ENCODE results near the gene RPS23.
"Not testable (repeated sequence)": the region's sequence is repeated elsewhere in the genome, so short reads cannot be mapped to it uniquely, and the experiment has no call there.

Gene RPS23

DNA sequence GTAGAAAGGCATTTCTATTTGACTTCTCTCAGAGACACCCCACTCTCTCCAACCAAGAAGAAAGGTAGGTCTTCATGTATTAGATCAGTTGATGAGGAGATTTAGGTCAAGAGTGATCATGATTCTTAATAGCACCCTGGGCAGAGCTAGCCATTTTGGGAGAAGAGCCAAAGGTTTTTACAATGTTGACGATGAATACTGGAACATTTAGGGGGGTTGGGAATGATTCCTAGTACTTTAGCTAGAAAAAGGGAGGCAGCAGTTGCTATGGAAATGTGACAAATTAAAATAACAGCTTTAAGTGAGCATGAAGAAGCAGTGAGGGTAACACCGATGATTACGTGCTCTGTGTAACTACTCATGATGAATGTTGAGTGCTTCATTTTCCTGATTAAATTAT is 9.5 kb upstream of the RPS23 start:
- no peak for DNase-seq

DNA sequence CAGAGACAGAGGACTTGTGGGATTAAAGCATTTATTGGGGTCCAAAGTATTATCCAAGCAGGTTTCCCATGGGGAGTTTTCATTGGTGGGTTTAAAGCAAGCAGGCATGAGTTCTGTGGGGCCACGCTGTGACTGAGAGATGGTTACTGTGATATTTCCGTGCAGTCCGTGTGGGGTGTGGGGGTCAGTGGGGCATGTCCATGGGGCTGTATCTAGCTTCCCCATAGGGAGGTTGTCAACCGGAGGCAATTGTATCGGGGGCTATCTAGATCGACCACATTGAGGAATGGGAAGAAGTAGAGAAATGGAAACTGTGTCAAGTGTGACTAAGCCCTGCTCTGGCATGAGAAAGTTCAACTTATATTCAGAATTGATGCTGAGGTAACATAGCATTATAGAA is 7.1 kb upstream of the RPS23 start:
- no peak for DNase-seq

DNA sequence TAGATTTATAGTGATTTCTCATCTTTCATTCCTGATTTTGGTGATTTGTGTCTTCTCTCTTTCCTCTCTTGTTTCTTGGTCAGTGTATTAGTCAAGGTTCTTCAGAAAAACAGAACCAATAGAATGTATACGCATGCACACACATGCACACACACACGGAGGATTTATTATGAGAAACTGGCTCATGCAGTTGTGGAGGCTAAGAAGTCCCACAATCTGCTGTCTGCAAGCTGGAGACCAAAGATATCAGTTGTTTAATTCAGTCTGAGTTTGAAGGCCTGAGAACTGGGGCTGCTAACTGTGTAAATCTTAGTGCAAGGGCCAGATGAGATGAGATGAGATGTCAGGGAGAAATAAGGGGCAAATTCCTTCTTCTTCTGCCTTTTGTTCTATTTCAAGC is 5.7 kb upstream of the RPS23 start:
- no peak for DNase-seq

DNA sequence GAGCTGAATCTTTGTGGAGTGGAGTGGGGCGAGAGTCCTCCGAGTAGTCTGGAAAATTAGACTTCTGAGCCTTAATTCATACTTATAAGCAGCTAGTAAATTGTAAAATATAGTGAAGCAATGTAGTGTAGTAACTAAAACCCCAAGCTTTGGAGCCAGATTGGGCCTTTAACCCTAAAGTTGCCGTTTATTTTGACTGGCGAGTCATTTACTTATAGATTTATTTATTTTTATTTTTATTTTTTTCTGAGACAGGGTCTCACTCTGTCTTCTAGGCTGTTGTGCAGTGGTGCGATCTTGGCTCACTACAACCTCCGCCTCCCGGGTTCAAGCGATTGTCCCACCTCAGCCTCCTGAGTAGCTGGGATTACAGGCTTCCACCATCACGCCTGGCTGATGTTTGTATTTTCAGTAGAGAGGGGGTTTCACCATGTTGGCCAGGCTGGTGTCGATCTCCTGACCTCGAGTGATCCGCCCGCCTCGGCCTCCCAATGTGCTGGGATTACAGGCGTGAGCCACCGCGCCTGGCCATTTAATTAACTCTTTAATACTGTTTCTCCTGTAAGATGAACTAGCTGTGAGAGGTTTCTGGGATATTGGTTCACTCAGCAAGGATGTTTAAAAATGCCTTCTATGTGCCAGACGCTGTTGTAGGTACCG is 687 bp upstream of the RPS23 start:
- no peak for DNase-seq

DNA sequence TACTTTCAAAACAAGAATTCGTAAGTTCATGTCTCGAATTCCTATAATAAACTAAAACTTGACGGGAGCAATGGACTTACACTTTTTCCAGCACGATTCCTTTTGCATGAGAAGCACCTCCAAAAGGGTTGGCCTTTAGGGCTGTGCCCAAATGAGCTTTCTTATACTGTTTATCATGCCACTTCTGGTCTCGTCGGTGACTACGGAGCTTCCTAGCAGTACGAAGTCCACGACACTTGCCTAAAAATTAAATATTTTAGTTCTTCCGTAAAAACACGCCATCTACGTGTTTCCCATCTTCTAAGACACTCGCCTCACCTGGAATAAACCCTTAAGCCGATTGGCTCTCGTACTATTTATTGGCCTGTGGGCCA is 554 bp downstream of the RPS23 start:
- no peak for DNase-seq

DNA sequence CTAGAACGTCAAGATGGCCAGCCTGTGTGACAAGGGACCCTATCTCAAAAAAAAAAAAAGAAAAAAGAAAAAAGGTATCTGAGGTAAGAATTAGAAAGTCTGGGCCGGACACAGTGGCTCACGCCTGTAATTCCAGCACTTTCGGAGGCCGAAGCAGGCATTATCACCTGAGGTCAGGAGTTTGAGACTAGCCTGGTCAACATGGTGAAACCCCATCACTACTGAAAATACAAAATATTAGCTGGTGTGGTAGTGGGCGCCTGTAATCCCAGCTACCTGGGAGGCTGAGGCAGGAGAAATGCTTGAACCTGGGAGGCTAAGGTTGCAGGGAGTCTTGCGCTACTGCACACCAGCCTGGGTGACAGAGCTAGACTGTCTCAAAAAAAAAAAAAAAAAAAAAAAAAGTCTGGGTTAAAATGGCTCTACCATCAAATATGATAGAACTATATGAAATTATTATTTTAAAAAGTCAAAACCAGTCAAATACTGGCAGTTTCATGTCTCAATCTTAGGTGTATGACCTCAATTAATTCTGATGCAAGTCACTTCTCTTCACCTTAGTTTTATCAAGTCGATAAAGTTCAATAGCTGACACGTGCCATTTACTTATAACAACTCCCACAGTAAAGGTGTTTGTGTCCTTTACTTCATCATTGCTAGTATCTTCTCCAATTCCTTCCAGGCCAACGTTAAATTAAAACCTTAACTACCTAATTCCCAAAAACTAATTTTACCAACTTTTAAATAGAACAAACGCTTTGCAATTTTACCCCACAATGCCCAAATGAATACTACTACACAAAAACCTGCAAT is 1.1 kb downstream of the RPS23 start:
- no peak for DNase-seq

DNA sequence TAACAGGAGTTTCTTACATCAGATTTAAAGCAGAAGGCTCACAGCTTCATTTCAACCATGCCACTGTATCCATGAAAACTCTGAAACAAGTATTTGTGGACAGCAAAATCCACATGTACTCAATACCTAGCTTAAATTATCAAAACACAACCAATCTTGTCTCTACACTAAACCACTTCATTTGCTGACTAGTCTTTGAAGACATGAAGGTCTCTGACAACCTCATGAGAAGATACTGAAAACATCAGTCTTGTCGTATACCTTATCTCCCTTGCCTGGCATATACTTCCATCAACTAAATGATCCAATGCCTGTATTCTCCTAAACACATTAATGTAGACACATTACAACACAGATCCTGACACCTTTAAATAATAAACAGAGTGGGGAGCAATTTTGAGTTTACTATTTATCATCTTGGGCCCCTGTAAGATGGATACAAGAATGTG is 2.9 kb downstream of the RPS23 start:
- no peak for DNase-seq

DNA sequence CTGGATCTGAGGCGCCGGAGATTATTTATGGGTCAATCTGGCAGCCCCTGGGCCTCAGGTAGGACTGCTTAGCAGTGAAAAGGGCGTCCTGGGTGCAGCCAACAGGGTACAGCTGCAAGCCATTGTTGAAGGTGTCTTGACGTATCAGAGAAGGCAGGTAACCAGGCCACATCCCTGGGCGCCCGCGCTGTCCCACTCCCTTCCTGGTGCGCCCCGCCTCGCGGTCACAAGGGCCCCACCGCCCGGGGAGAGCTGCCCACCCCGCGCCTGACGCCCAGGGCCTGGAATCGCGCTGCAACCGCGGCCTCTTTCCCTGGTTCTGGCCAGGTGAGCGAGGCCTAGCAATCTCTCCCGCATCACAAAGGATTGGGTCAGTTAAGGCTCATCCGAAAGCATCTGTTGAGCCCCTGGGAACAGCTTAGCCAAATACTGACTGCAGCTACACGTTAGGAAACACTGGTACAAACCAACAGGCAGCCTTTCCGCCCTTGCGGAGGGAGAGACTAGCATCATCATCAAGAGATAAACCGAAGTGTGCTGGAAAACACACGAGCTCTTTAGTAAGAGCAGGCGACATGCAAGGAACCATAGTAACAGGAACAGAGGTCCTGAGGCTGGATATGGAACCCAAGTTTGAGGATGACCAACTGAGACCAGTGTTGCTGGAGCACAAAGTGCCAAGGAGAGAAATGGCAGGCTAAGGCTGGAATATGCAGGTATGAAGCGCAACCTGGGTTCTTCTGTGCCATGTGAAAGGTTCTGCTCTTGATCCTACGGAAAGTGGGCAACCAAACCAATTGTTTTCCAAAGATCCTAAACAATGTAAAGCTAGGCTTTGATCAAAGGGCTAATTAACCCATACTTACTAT is 3.6 kb downstream of the RPS23 start:
- DNase-seq: no peak

DNA sequence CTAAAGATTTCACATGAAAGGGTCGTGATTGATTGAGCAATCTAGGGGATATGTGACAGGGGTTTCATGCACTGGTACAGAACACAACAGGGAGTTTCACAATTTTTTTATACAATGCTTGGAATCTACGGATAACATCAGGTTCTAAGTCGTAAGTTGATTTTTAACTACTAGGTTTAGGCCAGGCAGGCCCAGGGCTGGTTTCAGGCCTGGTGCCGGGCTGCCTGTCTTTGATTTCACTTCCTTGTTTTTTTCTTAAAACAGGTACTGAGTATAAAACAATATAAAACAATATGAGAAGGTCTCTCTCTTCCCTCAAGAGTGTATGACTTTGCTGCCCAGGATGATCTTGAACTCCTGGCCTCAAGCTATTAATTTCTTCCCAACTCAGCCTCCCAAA is 4.7 kb downstream of the RPS23 start:
- not testable (repeated sequence) for DNase-seq

DNA sequence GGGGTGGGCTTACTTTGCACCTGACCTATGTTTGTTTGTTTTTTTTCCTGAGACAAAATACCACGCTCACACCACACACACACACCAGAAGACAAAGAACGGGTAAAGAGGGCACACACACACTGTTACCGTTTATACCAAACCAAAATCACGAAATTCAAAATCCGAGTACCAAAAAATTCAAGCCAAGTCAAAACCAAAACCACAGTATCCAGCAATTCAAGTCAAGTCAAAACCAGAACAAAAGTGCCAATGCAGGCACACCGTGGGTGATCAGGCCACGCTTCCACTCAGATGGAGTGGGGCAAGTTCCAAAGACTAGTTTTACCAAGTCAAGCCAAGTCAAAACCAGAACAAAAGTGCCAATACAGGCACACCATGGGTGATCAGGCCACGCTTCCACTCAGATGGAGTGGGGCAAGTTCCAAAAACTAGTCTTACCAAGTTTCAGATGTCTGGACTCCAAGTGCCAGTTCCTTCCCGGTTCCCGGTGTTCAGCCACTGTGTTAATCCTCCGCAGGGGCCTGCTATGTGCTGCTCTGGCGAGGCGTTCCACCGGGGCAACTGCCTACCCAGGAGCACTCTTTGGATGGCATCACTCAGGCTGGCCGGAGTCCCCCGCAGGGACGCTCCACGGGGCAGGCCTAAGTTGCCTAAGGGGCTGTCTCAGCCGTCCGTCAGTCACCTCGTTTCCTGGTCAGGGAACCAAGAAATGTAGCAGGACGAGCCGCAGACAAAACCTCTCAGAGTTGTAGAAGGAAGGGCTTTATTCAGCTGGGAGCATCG is 5.4 kb downstream of the RPS23 start:
- not testable (repeated sequence) for DNase-seq

DNA sequence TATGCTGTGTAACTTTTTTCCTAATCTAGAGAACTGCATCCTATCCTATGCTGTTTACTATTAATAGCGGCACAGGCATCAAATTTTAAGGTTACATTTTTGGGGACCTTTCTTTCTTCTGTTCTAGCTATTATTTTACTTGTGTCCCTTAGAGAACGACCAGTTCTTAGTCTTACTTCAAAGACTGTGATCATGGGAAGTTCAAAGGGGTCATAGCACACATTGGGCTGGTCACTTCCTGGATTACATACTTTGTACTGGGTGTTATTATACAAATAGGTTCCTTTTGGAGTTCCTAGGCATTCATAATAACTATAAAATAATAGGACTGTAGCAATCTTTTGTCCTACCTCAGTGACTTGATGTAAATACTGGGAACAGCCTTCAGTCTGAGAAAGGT is 8.8 kb downstream of the RPS23 start:
- not testable (repeated sequence) for DNase-seq

DNA sequence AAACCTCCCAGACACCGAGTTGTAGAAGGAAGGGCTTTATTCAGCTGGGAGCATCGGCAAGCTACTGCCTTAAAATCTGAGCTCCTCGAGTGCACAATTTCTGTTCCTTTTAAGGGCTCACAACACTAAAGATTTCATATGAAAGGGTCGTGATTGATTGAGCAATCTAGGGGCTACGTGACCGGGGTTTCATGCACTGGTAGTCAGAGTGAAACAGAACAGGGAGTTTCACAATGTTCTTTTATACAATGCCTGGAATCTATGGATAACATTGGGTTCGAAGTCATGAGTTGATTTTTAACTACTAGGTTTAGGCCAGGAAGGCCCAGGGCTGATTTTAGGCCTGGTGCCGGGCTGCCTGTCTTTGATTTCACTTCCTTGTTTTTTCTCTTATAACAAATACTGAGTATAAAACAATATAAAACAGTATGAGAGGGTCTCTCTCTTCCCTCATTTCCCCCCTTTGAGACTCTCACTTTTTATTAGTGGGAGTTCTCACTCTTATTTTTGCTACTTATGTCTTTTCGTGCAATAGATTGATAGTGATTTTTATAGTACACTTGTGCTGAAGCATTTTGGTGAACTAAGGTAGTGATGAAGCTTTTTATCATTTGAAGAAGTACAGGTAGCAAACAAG is 10.7 kb downstream of the RPS23 start:
- not testable (repeated sequence) for DNase-seq

DNA sequence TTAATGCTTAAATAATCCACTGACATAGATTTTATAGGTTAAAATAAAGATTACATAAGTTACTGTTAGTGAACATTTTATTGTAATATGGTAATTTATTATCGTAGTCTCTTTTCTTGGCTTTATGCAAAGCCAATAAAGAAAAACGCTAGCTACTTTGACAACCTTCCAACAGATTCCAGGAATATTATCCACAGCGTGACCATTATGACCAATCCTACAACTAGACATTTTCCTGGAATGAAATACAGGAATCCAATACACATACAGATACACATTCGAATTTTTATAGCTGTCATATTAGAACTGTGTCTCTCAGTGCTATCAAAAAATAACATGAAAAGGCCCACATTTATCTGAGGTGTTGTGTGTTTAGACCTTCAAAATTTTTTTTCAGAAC is 13.1 kb downstream of the RPS23 start:
- no peak for DNase-seq

DNA sequence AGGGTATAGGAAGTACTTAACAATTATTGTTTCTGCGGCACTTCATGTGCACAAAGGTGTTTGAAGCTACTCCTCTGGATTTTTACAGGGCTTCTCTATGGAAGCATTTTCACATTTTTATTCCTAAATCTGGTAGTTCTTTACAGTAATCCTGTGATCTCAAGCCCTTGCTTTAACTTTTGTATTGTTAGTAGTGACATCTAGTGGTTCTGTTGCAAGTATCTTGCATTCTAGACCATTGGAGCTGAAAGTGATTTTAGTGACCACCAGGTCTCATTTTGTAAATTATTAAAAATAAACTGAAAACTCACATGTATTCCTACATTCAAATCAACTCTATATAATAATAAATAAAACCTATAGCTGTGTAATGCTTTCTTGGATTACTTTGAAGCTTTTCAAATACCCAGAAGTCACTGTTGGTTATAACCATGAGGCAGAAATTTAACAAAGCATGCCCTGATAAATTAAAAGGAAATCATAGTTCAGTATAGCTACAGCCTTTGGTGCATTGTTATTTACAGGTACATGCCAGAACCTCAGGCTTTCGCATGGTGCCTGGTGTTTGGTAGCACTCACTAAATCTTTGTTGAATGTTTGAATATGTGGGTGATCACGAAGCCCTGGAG is 18.9 kb downstream of the RPS23 start:
- no peak for DNase-seq

DNA sequence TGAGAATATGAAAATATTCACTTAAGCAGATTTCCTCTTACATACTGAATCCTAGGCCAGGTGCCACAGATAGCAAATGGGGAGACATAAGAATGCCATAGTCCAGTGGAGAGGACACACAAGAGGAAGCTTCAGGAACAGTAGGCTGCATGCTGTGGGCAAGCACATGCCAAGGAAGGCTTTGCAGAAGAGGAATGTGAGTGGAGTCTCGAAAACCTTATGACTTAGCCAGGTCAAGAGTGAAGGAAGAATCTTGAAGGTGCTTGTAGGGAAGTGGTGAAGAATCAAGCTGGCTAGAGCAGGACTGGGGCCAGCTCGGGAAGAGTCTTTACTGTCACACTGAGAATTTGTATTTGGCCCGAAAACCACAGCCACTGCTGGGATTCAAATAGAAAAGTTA is 20.4 kb downstream of the RPS23 start:
- DNase-seq: no peak

DNA sequence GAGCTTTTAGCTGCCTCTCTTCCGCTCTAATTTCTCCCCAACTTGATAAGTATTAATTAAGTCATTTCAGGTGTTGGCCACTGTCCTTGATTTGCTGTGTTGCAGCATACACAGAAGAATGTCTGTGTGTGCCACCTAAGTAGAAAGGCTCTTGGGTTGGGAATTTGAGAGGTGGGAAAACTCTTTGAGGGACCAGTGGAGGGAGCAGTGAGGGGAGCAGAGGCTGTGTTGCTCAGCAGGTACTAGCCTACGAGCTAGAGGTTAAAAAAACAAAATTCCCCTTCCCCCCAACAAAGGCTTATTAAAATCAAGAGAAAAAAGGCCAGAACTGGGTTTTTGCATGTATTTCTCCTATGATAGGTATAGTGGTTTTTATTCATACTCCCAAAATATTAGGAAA is 20.9 kb downstream of the RPS23 start:
- DNase-seq: no peak

DNA sequence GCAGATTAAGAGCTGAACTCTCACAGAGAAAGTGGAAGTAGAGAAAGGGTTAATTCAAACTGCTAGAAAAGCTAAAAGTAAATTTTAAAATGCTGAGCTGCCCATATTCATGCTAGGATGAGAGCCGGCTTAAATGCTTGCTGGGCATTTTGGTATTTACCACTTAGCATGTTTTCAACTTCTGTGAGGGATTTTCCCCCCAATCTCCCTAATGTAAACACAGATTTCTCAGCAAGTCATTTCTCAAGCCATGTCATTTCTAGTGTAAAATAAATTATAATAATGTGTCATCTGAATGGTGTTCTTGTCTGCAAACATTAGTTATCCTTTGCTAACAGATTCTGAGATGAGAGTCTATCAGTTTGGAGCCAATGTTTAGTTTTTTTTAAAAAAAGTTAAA is 22.3 kb downstream of the RPS23 start:
- no peak for DNase-seq

DNA sequence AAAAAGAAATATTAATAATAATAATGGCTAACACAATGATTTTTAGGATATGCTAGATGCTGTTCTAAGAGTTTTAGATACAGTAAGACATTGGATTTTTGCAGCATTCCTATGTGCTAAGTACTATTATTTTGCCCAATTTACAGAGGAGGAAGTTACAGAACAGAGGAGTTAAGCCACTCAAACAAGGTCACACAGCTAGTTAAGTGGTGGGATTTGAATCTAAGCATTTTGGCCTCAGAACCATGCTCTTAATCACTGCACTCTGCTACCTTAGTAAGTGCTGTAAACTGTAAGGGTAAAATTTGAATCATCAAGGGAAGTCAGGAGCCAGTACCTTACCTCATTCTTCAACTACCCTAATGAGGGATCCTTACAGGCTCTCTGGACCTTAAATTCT is 25.4 kb downstream of the RPS23 start:
- no peak for DNase-seq

DNA sequence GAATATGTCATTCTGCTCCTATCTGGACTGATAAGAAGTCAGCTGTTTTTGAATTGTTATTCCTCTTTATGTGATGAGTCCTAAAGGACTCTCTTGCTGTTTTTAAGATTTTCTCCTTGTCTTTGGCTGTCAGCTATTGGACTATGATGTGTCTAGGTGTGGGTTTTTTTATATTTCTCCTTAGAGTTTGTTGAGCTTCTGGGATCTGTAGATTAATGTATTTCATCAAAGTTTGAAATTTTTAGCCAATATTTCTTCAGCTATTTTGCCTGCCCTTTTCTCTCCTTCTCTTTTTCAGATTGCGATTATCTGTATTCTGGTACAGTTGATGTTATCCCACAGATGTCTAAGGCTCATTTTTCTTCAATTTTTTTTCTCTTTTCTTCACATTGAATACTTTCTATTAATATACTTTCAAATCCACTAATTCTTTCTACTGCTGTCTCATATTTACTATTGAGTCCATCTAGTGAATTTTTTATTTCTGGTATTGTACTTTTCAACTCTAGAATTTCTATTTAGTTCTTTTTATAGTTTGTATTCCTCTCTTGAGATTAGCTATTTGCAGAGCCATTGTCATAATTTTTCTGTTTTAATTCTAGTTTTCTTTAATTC is 31.1 kb downstream of the RPS23 start:
- DNase-seq: no peak

DNA sequence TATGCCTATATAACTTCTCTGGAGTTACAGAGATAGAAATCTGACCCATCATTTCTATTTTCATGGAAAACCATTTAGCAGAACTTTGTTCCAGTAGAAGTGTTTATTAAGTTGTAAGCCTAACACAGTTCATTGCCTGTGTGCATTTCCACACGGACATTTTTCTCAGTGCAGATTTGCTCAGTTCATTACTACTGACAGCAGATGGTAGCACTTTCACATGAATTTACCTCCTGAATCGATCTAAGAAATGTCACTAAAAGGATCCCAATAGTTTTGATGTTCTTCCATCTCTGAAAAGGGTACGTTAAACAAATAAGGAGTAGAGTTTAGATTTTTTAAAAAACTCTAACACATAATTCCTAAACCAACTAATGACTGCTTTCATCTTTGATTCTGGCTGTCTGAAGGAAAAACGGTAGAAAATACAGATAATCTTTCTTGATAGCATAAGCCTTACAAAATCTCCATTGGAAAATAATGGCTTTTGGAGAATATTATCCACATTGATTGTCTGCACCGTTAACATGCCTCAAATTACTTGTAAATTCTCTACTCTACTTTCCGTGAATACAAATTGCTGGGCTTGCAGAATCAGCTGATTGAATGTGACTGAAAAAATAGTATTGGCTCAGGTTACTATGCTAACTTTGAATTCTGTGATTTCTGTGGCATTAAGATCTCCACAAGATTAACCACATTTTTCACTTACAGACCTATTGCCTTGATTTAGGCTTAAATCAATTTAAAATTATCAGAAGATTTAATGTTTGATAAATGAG is 33.1 kb downstream of the RPS23 start:
- DNase-seq: no peak

DNA sequence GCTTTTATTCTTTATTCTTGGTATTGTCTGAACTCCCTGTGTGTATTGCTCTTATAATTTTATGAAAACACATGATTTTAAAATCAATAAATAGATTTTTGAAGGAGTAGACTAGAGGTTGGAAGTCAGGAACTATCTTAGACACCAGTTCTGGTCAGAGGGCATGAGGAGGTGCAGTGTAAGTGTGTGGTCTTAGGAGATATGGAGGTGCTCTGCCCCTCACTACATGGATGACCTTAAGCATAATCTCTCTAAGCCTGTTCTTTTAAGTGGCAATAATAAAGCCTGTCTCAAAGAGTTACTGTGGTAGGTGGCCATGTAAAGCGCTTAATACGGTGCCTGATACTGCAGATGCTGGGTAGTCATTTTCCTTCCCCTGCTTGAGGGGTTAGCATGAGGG is 34.0 kb downstream of the RPS23 start:
- DNase-seq: no peak

Data from 8988T (cell line).